HEK293 (cell line): ENCODE results near the gene PRRT1B.
A peak's percentile ranks its signal among the peaks of the same experiment; 100 is the strongest.

ENCODE experiments used
- CTCF ChIA-PET: fragments of 350-600 bp; formaldehyde crosslinking; extraction: SDS; loops from one replicate; lab custom pipeline; 2021; ENCODE audit warnings: antibody characterized with exemption; lab: Yijun Ruan, JAX
- POLR2A ChIA-PET: fragments of 300-600 bp; formaldehyde crosslinking; extraction: SDS; loops from one replicate; lab custom pipeline; 2020; ENCODE audit warnings: antibody characterized with exemption, inconsistent platforms; lab: Yijun Ruan, JAX
- H3K27ac ChIP-seq: fragments of 200-500 bp; sonication (Bioruptor generic); 2 replicates; pipeline ENCODE4 v1.5.1; 2014; ENCODE audit warnings: low read depth, low read length, control low read depth, inconsistent platforms; ENCODE audit errors: extremely low read depth
- H3K36me3 ChIP-seq, 2 experiments: fragments of 200-500 bp in 1 of 2; sonication (Bioruptor generic) in 1 of 2; 1 replicate in 1 of 2; 2 replicates in 1 of 2; pipeline ENCODE4 v1.5.1; 2014 to 2017; ENCODE audit warnings: inconsistent platforms in 2 of 2, low read length in 2 of 2; ENCODE audit not compliant: control insufficient read depth in 2 of 2, insufficient read depth in 1 of 2
- H3K4me1 ChIP-seq: fragments of 200-500 bp; sonication (Bioruptor generic); 2 replicates; pipeline ENCODE4 v1.5.1; 2014; ENCODE audit warnings: mild to moderate bottlenecking, low read length, inconsistent platforms; ENCODE audit not compliant: control insufficient read depth, insufficient read depth
- H3K4me3 ChIP-seq: 2 replicates; pipeline ENCODE4 v1.5.1; 2011; ENCODE audit warnings: low read depth, mild to moderate bottlenecking, control low read depth, low read length, moderate library complexity
- H3K9me3 ChIP-seq: fragments of 200-500 bp; sonication (Bioruptor generic); 2 replicates; pipeline ENCODE4 v1.5.1; 2014; ENCODE audit warnings: low read depth, low read length, inconsistent platforms; ENCODE audit not compliant: control insufficient read depth, insufficient read depth
- ATF2 ChIP-seq: fragments of 450-650 bp; formaldehyde crosslinking; IDR thresholded peaks from 2 replicates; pipeline ENCODE4 v1.5.1; 2016; ENCODE audit warnings: missing biosample characterization, missing genetic modification characterization, low read depth
- GLIS1 ChIP-seq: fragments of 450-650 bp; formaldehyde crosslinking; IDR thresholded peaks from 2 replicates; pipeline ENCODE4 v1.5.1; 2016; ENCODE audit warnings: missing biosample characterization, missing genetic modification characterization
- OSR2 ChIP-seq: fragments of 450-650 bp; formaldehyde crosslinking; IDR thresholded peaks from 2 replicates; pipeline ENCODE4 v1.5.1; 2016; ENCODE audit warnings: missing biosample characterization, missing genetic modification characterization
- REPIN1 ChIP-seq: fragments of 450-650 bp; formaldehyde crosslinking; IDR thresholded peaks from 2 replicates; pipeline ENCODE4 v1.5.1; 2017; ENCODE audit warnings: missing biosample characterization, missing genetic modification characterization, low read depth
- ZIC2 ChIP-seq: fragments of 450-650 bp; formaldehyde crosslinking; IDR thresholded peaks from 2 replicates; pipeline ENCODE4 v1.5.1; 2016; ENCODE audit warnings: missing biosample characterization, missing genetic modification characterization
- ZNF10 ChIP-seq: fragments of 450-650 bp; formaldehyde crosslinking; IDR thresholded peaks from 2 replicates; pipeline ENCODE4 v1.5.1; 2017; ENCODE audit warnings: missing biosample characterization, missing genetic modification characterization
- ZNF112 ChIP-seq: fragments of 450-650 bp; formaldehyde crosslinking; IDR thresholded peaks from 2 replicates; pipeline ENCODE4 v1.5.0; 2017; ENCODE audit warnings: missing biosample characterization, missing genetic modification characterization
- ZNF148 ChIP-seq: fragments of 450-650 bp; formaldehyde crosslinking; IDR thresholded peaks from 2 replicates; pipeline ENCODE4 v1.5.0; 2017; ENCODE audit warnings: missing biosample characterization, missing genetic modification characterization, borderline replicate concordance
- ZNF184 ChIP-seq: fragments of 450-650 bp; IDR thresholded peaks from 2 replicates; pipeline ENCODE4 v1.5.1; 2018; ENCODE audit warnings: missing biosample characterization, mild to moderate bottlenecking, missing genetic modification characterization
- ZNF518A ChIP-seq: fragments of 450-650 bp; formaldehyde crosslinking; conservative IDR thresholded peaks from 2 replicates; pipeline ENCODE4 v1.5.1; 2016; ENCODE audit warnings: low read depth, missing biosample characterization, missing genetic modification characterization
- ZNF544 ChIP-seq: fragments of 450-650 bp; formaldehyde crosslinking; IDR thresholded peaks from 2 replicates; pipeline ENCODE4 v1.5.0; 2017; ENCODE audit warnings: missing biosample characterization, missing genetic modification characterization
- ZNF600 ChIP-seq: fragments of 450-650 bp; formaldehyde crosslinking; IDR thresholded peaks from 2 replicates; pipeline ENCODE4 v1.5.1; 2016; ENCODE audit warnings: missing biosample characterization, missing genetic modification characterization
- ZNF664 ChIP-seq: fragments of 450-650 bp; formaldehyde crosslinking; IDR thresholded peaks from 2 replicates; pipeline ENCODE4 v1.5.1; 2016; ENCODE audit warnings: missing biosample characterization, missing genetic modification characterization
- ZNF76 ChIP-seq: fragments of 450-650 bp; formaldehyde crosslinking; IDR thresholded peaks from 2 replicates; pipeline ENCODE4; 2016; ENCODE audit warnings: low read depth, missing biosample characterization, missing genetic modification characterization, borderline replicate concordance

Gene PRRT1B

GRCh38 chr9:131605770-131606590, 60.7 kb downstream of the PRRT1B start:
- TF ChIP-seq ZIC2 (tag by site-specific recombination) (peak; percentile 62), ZNF664 (tag by site-specific recombination) (no peak), ZNF10 (tag by site-specific recombination) (no peak), ATF2 (tag by site-specific recombination) (0 out of 2 replicates have a peak, but pooled peaks have one; percentile 27)
- H3K27ac ChIP-seq: no peak overlapping the region
- no peak overlapping the region for H3K4me3 ChIP-seq
- no peaks in the 10 kb centered on the region for H3K9me3 ChIP-seq
- CTCF ChIA-PET: interaction anchor here (0.5 to 3.2 kb wide), 3 partner anchors 14 to 133 kb away, joined by 3 to 14 read pairs (median 4); partner anchors contain the start of gene RAPGEF1
- POLR2A ChIA-PET: no interaction called here
- peaks cover 4 to 28% of the 10 kb centered on the region in 2 experiments; a peak in 2 of 3 replicates for H3K36me3 ChIP-seq
- H3K4me1 ChIP-seq: no peaks in the 10 kb centered on the region

- Histone ChIP-seq H3K4me3 (no peak overlapping the region), H3K4me1 (no peaks in the 10 kb centered on the region), H3K27ac (no peak overlapping the region), H3K36me3 (peaks cover 0 to 23% of the 10 kb centered on the region in 2 experiments; a peak in 1 of 3 replicates), H3K9me3 (no peaks in the 10 kb centered on the region)
- ChIA-PET POLR2A (interaction anchor here (1.1 kb wide), 1 partner anchor 18 kb away, joined by 3 read pairs; no protein-coding TSS in a partner anchor), CTCF (interaction anchor here (0.5 to 3.2 kb wide), 4 partner anchors 15 to 132 kb away, joined by 3 to 14 read pairs (median 4); partner anchors contain the start of gene RAPGEF1)
- TF ChIP-seq ZIC2 (tag by site-specific recombination) (peak; percentile 40), ZNF544 (tag by site-specific recombination) (no peak)
Measured at GRCh38 chr9:131606896-131607567, 61.7 kb downstream of the PRRT1B start.

- Histone ChIP-seq H3K27ac (no peak overlapping the region), H3K4me3 (no peak overlapping the region), H3K4me1 (no peaks in the 10 kb centered on the region), H3K9me3 (no peaks in the 10 kb centered on the region), H3K36me3 (peaks cover 0 to 23% of the 10 kb centered on the region in 2 experiments; a peak in 1 of 3 replicates)
- CTCF ChIA-PET: interaction anchor here (1.3 to 3.2 kb wide), 3 partner anchors 16 to 652 kb away, joined by 3 to 14 read pairs (median 13); partner anchors contain the start of gene RAPGEF1
- TF ChIP-seq REPIN1 (tag by site-specific recombination): no peak
- TF ChIP-seq ZNF76 (tag by site-specific recombination): no peak
- TF ChIP-seq GLIS1 (tag by site-specific recombination): no peak
- TF ChIP-seq OSR2 (tag by site-specific recombination): no peak
- TF ChIP-seq ZNF112 (tag by site-specific recombination): no peak
- no peak for TF ChIP-seq ZNF184 (tag by site-specific recombination)
- TF ChIP-seq, all 188 proteins: peak for 0
- POLR2A ChIA-PET: interaction anchor here (1.1 kb wide), 1 partner anchor 17 kb away, joined by 3 read pairs; no protein-coding TSS in a partner anchor
Measured at GRCh38 chr9:131607591-131607990, 62.3 kb downstream of the PRRT1B start.

- CTCF ChIA-PET: interaction anchor here (0.6 to 3.3 kb wide), 13 partner anchors 9 to 651 kb away, joined by 3 to 16 read pairs (median 4); partner anchors contain the start of gene RAPGEF1
- no peak overlapping the region for H3K4me3 ChIP-seq
- POLR2A ChIA-PET: interaction anchor here (1.0 to 1.4 kb wide), 3 partner anchors 9 to 130 kb away, joined by 3 to 8 read pairs (median 4); no protein-coding TSS in a partner anchor
- H3K9me3 ChIP-seq: no peaks in the 10 kb centered on the region
- no peaks in the 10 kb centered on the region for H3K4me1 ChIP-seq
- no peak overlapping the region for H3K27ac ChIP-seq
- H3K36me3 ChIP-seq: peaks cover 0 to 32% of the 10 kb centered on the region in 2 experiments; a peak in 1 of 3 replicates
- TF ChIP-seq ZNF148 (tag by site-specific recombination) (no peak), ZNF600 (tag by site-specific recombination) (peak; percentile 58; the same call in 1 of the 2 replicates), ZNF518A (tag by site-specific recombination) (no peak)
Measured at GRCh38 chr9:131608493-131609037, 63.2 kb downstream of the PRRT1B start.
